Medulla oblongata (tissue), 1 donor: ENCODE data around the gene HEMK1.

Experiments used
- DNase-seq: peaks from one replicate; pipeline ENCODE4 v3.0.0-alpha.2; 2015; ENCODE audit errors: extremely low spot score

The HEMK1 gene

DNA sequence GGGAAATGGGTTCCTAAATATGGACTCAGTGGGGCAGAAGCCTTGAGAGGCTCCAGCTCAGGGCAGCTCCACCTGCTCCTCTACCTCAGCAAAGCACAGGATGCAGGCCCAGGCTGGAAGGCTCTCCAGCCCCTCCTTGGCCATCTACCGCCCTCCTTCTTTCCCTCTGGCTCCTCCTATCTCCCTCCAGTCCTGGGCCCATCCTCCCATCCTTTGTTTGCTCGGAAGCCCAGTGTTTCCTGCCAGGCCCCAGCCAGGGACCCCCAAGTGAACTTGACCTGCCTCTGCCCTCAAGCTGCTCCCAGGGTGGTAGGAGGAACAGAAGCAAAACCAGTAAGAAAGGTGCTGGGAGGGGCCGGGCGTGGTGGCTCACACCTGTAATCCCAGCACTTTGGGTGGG lies 67.7 kb downstream of the HEMK1 start:
- DNase-seq, result no peak

DNA sequence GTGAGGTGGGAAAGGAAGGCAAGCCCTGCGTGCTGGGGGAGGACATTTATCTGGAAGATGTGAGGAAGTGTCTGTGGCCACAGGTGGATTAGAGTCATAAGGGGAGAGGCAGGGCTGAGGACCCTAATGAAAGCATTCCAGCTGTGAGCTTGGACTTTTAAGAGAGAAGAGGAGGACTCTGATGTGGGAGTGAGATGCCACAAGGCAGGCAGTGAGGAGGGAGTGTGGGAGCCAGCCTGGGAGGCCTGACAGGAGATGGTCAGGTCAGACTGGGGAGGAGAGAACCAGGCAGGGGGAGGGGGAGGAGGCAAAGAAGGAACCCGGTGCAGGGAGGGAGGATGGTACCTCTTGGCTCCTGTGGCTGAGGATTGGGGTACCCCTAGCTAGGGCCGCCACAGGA lies 68.6 kb downstream of the HEMK1 start:
- no peak for DNase-seq

DNA sequence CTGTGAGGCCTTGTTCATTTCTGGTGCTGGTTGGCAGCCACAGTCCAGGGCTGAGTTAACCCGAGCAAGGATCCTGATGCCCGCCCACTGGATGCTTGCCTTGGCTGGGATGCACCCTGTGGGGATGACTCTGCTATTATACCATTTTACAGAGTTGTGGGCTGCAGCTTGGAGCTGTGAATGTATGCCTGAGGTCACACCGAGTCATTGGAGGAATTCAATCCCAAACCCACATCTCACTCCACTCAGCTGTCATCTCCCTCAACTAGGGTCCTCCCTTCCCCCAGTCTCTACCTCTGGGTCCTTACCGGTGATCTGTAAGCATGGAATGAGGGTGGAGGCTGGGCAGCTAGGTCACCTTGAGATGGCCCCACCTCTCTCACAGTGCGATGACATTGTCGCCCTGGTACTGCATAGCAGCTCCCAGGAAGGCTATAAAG lies 69.8 kb downstream of the HEMK1 start:
- DNase-seq, result no peak

DNA sequence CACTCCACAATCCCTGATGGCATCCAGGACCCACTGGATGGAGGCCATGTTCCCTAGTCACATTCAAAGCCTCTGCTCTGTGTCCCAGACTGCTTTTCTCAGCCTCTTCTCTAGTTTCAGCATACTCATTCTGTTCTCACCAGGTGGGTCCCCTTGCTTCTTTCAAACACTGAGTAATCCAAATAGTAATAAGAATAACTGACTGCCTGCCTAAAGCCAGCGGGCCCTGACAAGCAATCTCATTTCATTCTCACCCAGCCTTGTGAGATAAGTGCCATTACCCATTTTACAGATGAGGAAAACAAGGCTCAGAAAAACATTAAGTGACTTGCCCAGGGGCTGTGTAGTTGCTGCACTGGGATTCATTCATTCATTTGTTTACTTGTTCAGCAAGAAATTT lies 73.1 kb downstream of the HEMK1 start:
- DNase-seq, result no peak

DNA sequence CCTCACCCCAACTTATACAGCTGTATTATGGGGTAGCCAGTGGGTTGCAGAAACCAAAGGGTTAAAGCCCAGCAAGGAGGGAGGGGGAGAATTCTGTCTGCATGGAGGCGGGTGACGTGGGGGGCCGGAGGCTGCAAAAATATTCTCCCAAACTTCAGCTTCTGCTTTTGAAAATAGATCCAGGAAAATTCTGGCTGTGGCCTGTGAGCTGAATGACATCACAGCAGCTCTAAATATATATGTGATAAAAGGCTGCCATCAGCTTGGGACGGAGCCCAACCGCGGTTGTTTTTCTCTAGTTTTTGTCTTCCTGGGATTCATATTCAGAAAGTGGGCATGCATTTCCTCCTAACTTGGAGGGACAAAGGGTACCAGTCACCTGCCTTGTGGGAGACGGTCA lies 75.2 kb downstream of the HEMK1 start:
- no peak for DNase-seq

DNA sequence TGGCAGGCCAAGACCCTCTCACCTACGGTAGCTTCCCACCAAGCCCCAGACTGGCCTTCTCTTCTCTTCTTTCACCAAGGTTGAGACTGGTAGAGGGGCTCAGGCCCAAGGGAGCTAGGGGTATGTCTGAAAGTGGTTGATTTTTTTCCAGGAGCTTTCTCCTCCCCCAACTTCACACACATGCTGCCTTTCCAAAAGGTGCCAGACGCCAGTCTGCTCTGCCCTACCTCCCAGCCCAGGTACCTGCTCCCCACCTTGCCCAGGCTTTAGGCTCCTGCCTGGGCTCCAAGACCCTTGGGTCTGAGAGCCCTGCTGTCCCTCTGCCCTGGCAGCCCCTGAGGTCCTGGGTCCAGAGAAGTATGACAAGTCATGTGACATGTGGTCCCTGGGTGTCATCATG lies 76.1 kb downstream of the HEMK1 start:
- no peak for DNase-seq
